Measurements from ENCODE around the gene CH25H. TPM values are rescaled to one million over a fixed set of nuclear protein-coding genes. Genes with fewer than 3 reads are reported as not detected.
A peak's percentile ranks its signal among the peaks of the same experiment; 100 is the strongest.

The CH25H gene
- total RNA-seq, 6 experiments from 2014 or later, result 0.31 to 1.2 (median 0.60) TPM; not detected in 2

DNA sequence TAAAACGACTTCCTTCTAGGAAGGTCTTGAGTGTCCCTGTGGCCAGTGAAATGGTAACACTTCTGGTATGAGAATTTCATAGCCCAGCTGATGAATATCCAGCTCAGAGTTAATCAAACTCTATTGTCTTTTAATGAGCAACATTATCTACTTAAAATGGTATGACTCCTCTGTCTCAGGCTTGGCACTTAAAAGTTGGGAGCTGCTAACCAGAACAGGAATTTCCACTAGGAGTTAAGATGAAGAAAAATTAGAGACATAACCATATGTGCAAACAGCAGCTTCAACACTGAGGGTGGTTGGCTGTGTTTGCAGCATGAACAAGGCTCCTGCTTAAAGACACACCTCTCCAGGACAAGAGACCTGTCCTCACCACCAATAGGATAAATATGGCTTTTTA, 46.8 kb downstream of the CH25H start:
- no peak for TF ChIP-seq POLR2A (IDR thresholded peaks at IDR 0.05)
- peaks cover 0 to 8% (median 0%) of the 10 kb centered on the region in 4 donors for H3K4me1 ChIP-seq
- no peaks in the 10 kb centered on the region for H3K36me3 ChIP-seq
- no peak overlapping the region for H3K4me3 ChIP-seq
- DNase-seq (no peak), ATAC-seq (no peak)
- 58% methylated on average over 1 of the region's 1 CpG for WGBS (ENCODE audit: insufficient coverage, low coverage, low lambda C conversion rate, missing lambda C conversion rate)
- no peak overlapping the region for H3K27ac ChIP-seq
- H3K27me3 ChIP-seq, result no peaks in the 10 kb centered on the region
- H3K9me3 ChIP-seq, result no peaks in the 10 kb centered on the region
- intact Hi-C loops (cut with DNase I), result no loop called here

DNA sequence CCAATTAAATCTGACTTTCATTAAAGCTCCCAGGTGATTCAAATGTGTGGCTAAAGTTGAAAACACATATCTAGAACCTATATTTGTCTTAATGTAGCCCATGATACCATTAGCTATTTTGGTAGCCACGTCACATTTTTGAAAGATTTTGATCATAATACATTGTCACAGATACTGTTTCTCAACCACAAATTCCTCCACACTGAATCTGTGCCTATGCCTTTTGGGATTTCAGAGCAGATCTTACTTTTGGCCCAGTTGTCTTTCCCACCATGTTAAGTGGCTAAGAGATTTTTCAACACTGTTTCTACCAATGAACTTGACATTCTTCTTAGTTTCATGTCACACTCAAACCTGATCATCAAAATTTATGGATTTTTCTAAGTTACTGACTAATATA, 47.4 kb downstream of the CH25H start:
- TF ChIP-seq, protein P1, sequence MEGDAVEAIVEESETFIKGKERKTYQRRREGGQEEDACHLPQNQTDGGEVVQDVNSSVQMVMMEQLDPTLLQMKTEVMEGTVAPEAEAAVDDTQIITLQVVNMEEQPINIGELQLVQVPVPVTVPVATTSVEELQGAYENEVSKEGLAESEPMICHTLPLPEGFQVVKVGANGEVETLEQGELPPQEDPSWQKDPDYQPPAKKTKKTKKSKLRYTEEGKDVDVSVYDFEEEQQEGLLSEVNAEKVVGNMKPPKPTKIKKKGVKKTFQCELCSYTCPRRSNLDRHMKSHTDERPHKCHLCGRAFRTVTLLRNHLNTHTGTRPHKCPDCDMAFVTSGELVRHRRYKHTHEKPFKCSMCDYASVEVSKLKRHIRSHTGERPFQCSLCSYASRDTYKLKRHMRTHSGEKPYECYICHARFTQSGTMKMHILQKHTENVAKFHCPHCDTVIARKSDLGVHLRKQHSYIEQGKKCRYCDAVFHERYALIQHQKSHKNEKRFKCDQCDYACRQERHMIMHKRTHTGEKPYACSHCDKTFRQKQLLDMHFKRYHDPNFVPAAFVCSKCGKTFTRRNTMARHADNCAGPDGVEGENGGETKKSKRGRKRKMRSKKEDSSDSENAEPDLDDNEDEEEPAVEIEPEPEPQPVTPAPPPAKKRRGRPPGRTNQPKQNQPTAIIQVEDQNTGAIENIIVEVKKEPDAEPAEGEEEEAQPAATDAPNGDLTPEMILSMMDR (IDR thresholded peaks at IDR 0.05), result no peak
- TF ChIP-seq POLR2A (IDR thresholded peaks at IDR 0.05), result no peak
- no peaks in the 10 kb centered on the region for H3K27me3 ChIP-seq
- WGBS (ENCODE audit: insufficient coverage, low coverage, low lambda C conversion rate, missing lambda C conversion rate), result 100% methylated on average over 1 of the region's 1 CpG

GRCh38 chr10:89159316-89159715, 47.8 kb downstream of the CH25H start:
- DNase-seq (no peak), ATAC-seq (no peak)
- H3K27me3 ChIP-seq, result no peaks in the 10 kb centered on the region

More for the DNA sequence above, 47.4 kb downstream of the CH25H start:
- no peaks in the 10 kb centered on the region for H3K9me3 ChIP-seq
- intact Hi-C loops (cut with DNase I), result no loop called here
- H3K4me1 ChIP-seq, result peaks cover 0 to 8% (median 0%) of the 10 kb centered on the region in 4 donors
- no peak overlapping the region for H3K27ac ChIP-seq
- H3K36me3 ChIP-seq, result no peaks in the 10 kb centered on the region
- no peak for DNase-seq
- ATAC-seq, result no peak
- no peak overlapping the region for H3K4me3 ChIP-seq

GRCh38 chr10:89158446-89158845, 48.7 kb downstream of the CH25H start:
- intact Hi-C loops (cut with DNase I), result no loop called here
- DNase-seq, result no peak

More at GRCh38 chr10:89159316-89159715, 47.8 kb downstream of the CH25H start:
- TF ChIP-seq, protein P1 (IDR thresholded peaks at IDR 0.05), result no peak
- TF ChIP-seq POLR2A (IDR thresholded peaks at IDR 0.05), result no peak
- H3K4me3 ChIP-seq, result no peak overlapping the region
- H3K4me1 ChIP-seq, result peaks cover 0 to 6% (median 0%) of the 10 kb centered on the region in 4 donors
- no peak overlapping the region for H3K27ac ChIP-seq
- H3K9me3 ChIP-seq, result no peaks in the 10 kb centered on the region
- H3K36me3 ChIP-seq, result no peaks in the 10 kb centered on the region
- intact Hi-C loops (cut with DNase I), result no loop called here

GRCh38 chr10:89156161-89156835, 50.8 kb downstream of the CH25H start:
- intact Hi-C loops (cut with DNase I), result no loop called here
- no peaks in the 10 kb centered on the region for H3K4me1 ChIP-seq
- ATAC-seq, result peak in 1 of 4 donors; percentile 26
- no peaks in the 10 kb centered on the region for H3K36me3 ChIP-seq
- H3K9me3 ChIP-seq, result no peaks in the 10 kb centered on the region
- no peaks in the 10 kb centered on the region for H3K27me3 ChIP-seq
- no peak overlapping the region for H3K4me3 ChIP-seq
- TF ChIP-seq POLR2A (IDR thresholded peaks at IDR 0.05), result no peak
- TF ChIP-seq, protein P1 (IDR thresholded peaks at IDR 0.05), result no peak
- WGBS (ENCODE audit: insufficient coverage, low coverage, low lambda C conversion rate, missing lambda C conversion rate), result 42% methylated on average over 5 of the region's 5 CpGs
- no peak for DNase-seq
- H3K27ac ChIP-seq, result no peak overlapping the region

More at GRCh38 chr10:89158446-89158845, 48.7 kb downstream of the CH25H start:
- no peak for ATAC-seq
- no peak overlapping the region for H3K4me3 ChIP-seq
- no peaks in the 10 kb centered on the region for H3K36me3 ChIP-seq
- no peak overlapping the region for H3K27ac ChIP-seq
- H3K4me1 ChIP-seq, result no peaks in the 10 kb centered on the region
- TF ChIP-seq, protein P1 (IDR thresholded peaks at IDR 0.05), result no peak
- no peak for TF ChIP-seq POLR2A (IDR thresholded peaks at IDR 0.05)
- no peaks in the 10 kb centered on the region for H3K9me3 ChIP-seq
- H3K27me3 ChIP-seq, result no peaks in the 10 kb centered on the region

Other genes starting within 250 kb of the CH25H start
- gene FAS, start 216.5 kb downstream of the CH25H start, total RNA-seq, result 10 to 100 TPM in 5 of 6 experiments, 1 to 10 TPM in 1; 9.0 to 22.3 (median 18.9) TPM
- 100 to 1,000 TPM in 1 of 6 experiments, 10 to 100 TPM in 5; 52.4 to 179 (median 58.4) TPM for gene LIPA, start 44.5 kb upstream of the CH25H start, total RNA-seq
- 10 to 100 TPM in 3 of 6 experiments, 1 to 10 TPM in 3; 4.7 to 12.4 (median 9.8) TPM for gene IFIT2, start 94.7 kb upstream of the CH25H start, total RNA-seq
- 10 to 100 TPM in 4 of 6 experiments, 1 to 10 TPM in 2; 7.5 to 17.9 (median 11.5) TPM for gene IFIT3, start 120.7 kb upstream of the CH25H start, total RNA-seq
- 1 to 10 TPM in 1 of 6 experiments, not detected in 5; 1.2 TPM for gene IFIT1B, start 170.7 kb upstream of the CH25H start, total RNA-seq
- gene IFIT1, start 185.3 kb upstream of the CH25H start, total RNA-seq, result 10 to 100 TPM in 3 of 6 experiments, 1 to 10 TPM in 3; 3.6 to 12.9 (median 10.0) TPM
- 10 to 100 TPM in 2 of 6 experiments, 1 to 10 TPM in 4; 4.4 to 11.2 (median 8.3) TPM for gene IFIT5, start 207.3 kb upstream of the CH25H start, total RNA-seq

All from right lobe of liver (tissue), 6 donors.